ENCODE measurements around the gene SMIM10. TPM values are rescaled to one million over a fixed set of nuclear protein-coding genes. Genes with fewer than 3 reads are reported as not detected.

Gene SMIM10
- total RNA-seq, 1 experiment from 2014 or later, result not detected

Other genes with a start within 250 kb of the SMIM10 start
- gene PABIR2, start 193.8 kb upstream of the SMIM10 start, total RNA-seq (2014; rRNA removed; shearing (Covaris generic)), result 18.5 and 18.6 TPM in 2 replicates
- 24.6 and 25.0 TPM in 2 replicates for gene MOSPD1, start 75.7 kb upstream of the SMIM10 start, total RNA-seq (2014; rRNA removed; shearing (Covaris generic))
- 21.0 and 21.6 TPM in 2 replicates for gene RTL8B, start 31.6 kb downstream of the SMIM10 start, total RNA-seq (2014; rRNA removed; shearing (Covaris generic))
- 79.1 and 82.5 TPM in 2 replicates for gene RTL8C, start 41.4 kb downstream of the SMIM10 start, total RNA-seq (2014; rRNA removed; shearing (Covaris generic))
- 18.8 TPM in 2 replicates for gene RTL8A, start 61.1 kb downstream of the SMIM10 start, total RNA-seq (2014; rRNA removed; shearing (Covaris generic))
- gene SMIM10L2B, start 107.7 kb downstream of the SMIM10 start, total RNA-seq (2014; rRNA removed; shearing (Covaris generic)), result 1.1 and 1.3 TPM in 2 replicates
- not detected in 2 replicates for gene ETDB, start 129.5 kb downstream of the SMIM10 start, total RNA-seq (2014; rRNA removed; shearing (Covaris generic))
- 0.08 and 0.40 TPM in 2 replicates for gene CT55, start 180.4 kb downstream of the SMIM10 start, total RNA-seq (2014; rRNA removed; shearing (Covaris generic))